Activated CD8-positive, alpha-beta memory T cell treated with anti-CD3 and anti-CD28 coated beads, Interleukin-2, amount 10 ng/mL, durations not matched to agents 7 days and 5 days (primary cell): ENCODE results near the gene DERA. TPM values are rescaled to one million over a fixed set of nuclear protein-coding genes. Genes with fewer than 3 reads are reported as not detected.
"Not testable (repeated sequence)": the region's sequence is repeated elsewhere in the genome, so short reads cannot be mapped to it uniquely, and the experiment has no call there.

ENCODE experiments used
- ATAC-seq: fragments of 150-1000 bp; cut with Tn5 transposase; one replicate; pipeline ENCODE4 v1.10.0; 2021; ENCODE audit warnings: moderate library complexity
- CTCF ChIA-PET: fragments of 350-600 bp; sonication (Branson Sonifier 250); formaldehyde crosslinking; loops from one replicate; lab custom pipeline; 2021; ENCODE audit warnings: antibody characterized with exemption; lab: Charles Lee
- DNase-seq: peaks from one replicate; pipeline ENCODE4 v3.0.0-alpha.2; 2020
- H3K27ac Mint-ChIP-seq: one replicate; pipeline ENCODE4 v1.8.0; 2021; ENCODE audit warnings: mild to moderate bottlenecking, mixed read lengths
- H3K27me3 Mint-ChIP-seq: one replicate; pipeline ENCODE4 v1.8.0; 2021; ENCODE audit warnings: mixed read lengths
- H3K36me3 Mint-ChIP-seq: one replicate; pipeline ENCODE4 v1.8.0; 2021; ENCODE audit warnings: mild to moderate bottlenecking, mixed read lengths
- H3K4me1 Mint-ChIP-seq: one replicate; pipeline ENCODE4 v1.8.0; 2021; ENCODE audit warnings: mixed read lengths
- H3K4me3 Mint-ChIP-seq: one replicate; pipeline ENCODE4 v1.8.0; 2021; ENCODE audit warnings: mild to moderate bottlenecking, moderate library complexity, mixed read lengths
- H3K9me3 Mint-ChIP-seq: one replicate; pipeline ENCODE4 v1.8.0; 2022; ENCODE audit warnings: low read depth, mixed read lengths
- total RNA-seq, 2 experiments: library from RNA; stranded (reverse); gene quantifications; one replicate each; pipeline ENCODE4 v1.2.3, GENCODE V29; 2021

Gene DERA
- total RNA-seq, 2 experiments from 2014 or later: 22.3 to 24.1 TPM

GRCh38 chr12:16043480-16043879, 132.3 kb downstream of the DERA start:
- Mint-ChIP-seq H3K27ac (no peak overlapping the region), H3K4me3 (no peak overlapping the region), H3K36me3 (no peaks in the 10 kb centered on the region), H3K4me1 (no peaks in the 10 kb centered on the region), H3K27me3 (no peaks in the 10 kb centered on the region), H3K9me3 (peaks cover 9% of the 10 kb centered on the region)
- ATAC-seq (no peak), DNase-seq (no peak)
- CTCF ChIA-PET: no interaction called here

DNA sequence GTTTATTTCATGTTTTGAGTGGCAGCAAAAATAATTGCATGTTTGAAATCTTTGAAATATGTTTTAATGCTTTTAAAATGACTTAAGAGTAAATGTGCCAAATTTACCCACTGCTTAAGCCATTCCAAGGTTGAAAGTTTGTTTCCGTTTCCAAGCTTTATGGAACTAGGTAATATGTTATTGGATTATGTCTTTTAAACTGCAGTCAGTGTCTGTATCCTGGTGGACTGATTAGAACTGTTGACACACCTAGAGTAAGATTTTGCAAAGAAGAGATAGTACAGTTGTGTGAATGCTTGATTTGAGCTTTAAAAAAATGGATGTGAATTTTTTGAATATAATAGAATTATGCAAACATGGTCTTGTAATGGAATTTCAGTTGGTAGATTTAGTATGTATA, 135.1 kb downstream of the DERA start:
- no peaks in the 10 kb centered on the region for H3K4me1 Mint-ChIP-seq
- H3K9me3 Mint-ChIP-seq: peaks cover 13% of the 10 kb centered on the region
- H3K27me3 Mint-ChIP-seq: no peaks in the 10 kb centered on the region
- H3K4me3 Mint-ChIP-seq: no peak overlapping the region
- H3K36me3 Mint-ChIP-seq: no peaks in the 10 kb centered on the region
- DNase-seq (no peak), ATAC-seq (no peak)
- CTCF ChIA-PET: no interaction called here
- H3K27ac Mint-ChIP-seq: no peak overlapping the region

GRCh38 chr12:16048511-16048910, 137.4 kb downstream of the DERA start:
- no peaks in the 10 kb centered on the region for H3K4me1 Mint-ChIP-seq
- ATAC-seq (no peak), DNase-seq (no peak)
- H3K27ac Mint-ChIP-seq: no peak overlapping the region
- peaks cover 10% of the 10 kb centered on the region for H3K9me3 Mint-ChIP-seq
- CTCF ChIA-PET: no interaction called here
- H3K4me3 Mint-ChIP-seq: no peak overlapping the region
- no peaks in the 10 kb centered on the region for H3K36me3 Mint-ChIP-seq
- H3K27me3 Mint-ChIP-seq: no peaks in the 10 kb centered on the region

DNA sequence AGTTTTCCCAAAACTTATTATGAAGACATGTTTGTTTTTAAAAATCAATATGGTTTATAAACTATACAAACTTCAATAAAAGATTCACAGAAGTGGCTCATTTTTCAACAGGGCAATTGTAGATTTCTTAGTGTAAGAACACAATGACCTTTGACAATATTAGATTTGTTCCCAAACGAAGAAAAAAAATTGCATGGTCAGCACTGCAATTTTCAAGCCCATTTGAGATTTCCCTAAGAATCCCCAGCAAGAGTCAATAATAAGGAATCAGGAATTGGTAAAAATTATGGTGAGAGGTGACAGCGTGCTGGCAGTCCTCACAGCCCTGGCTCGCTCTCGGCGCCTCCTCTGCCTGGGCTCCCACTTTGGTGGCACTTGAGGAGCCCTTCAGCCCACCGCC, 145.8 kb downstream of the DERA start:
- Mint-ChIP-seq H3K27ac (no peak overlapping the region), H3K36me3 (no peaks in the 10 kb centered on the region), H3K4me1 (no peaks in the 10 kb centered on the region), H3K4me3 (no peak overlapping the region), H3K27me3 (no peaks in the 10 kb centered on the region), H3K9me3 (peaks cover 2% of the 10 kb centered on the region)
- ATAC-seq: no peak
- no peak for DNase-seq
- CTCF ChIA-PET: no interaction called here

DNA sequence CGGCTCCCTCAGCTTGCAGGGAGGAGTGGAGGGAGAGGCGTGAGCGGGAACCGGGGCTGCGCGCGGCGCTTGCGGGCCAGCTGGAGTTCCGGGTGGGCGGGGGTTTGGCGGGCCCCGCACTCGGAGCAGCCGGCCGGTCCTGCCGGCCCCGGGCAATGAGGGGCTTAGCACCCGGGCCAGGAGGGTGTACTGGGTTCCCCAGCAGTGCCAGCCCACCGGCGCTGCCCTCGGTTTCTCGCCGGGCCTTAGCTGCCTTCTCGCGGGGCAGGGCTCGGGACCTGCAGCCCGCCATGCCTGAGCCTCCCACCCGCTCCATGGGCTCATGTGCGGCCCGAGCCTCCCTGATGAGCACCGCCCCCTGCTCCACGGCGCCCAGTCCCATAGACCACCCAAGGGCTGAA, 146.2 kb downstream of the DERA start:
- H3K9me3 Mint-ChIP-seq, H3K27ac Mint-ChIP-seq, CTCF ChIA-PET, H3K4me3 Mint-ChIP-seq, H3K36me3 Mint-ChIP-seq, DNase-seq, H3K27me3 Mint-ChIP-seq, H3K4me1 Mint-ChIP-seq, ATAC-seq: not testable (repeated sequence)

DNA sequence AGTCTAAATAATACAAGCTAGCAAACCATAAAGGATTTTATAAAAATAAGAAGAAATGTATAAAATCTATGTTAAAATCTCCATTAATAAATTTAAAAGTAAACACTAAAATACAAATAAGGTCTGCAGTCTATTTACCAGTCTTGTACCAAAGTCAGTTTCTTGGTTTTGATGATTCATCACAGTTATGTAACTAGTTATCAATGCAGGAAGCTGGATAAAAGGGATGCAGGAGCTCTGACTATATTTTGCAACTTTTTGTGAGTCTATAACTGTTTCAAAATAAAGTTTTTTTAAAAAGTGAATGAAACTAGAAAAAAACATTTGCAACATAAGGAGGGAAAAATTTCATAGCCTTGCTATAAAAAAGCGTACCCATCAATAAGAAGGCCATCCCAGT, 151.5 kb downstream of the DERA start:
- Mint-ChIP-seq H3K9me3 (no peaks in the 10 kb centered on the region), H3K4me1 (no peaks in the 10 kb centered on the region), H3K27me3 (no peaks in the 10 kb centered on the region), H3K4me3 (no peak overlapping the region), H3K36me3 (no peaks in the 10 kb centered on the region), H3K27ac (no peak overlapping the region)
- DNase-seq (no peak), ATAC-seq (no peak)
- CTCF ChIA-PET: no interaction called here

- Mint-ChIP-seq H3K36me3 (no peaks in the 10 kb centered on the region), H3K9me3 (no peaks in the 10 kb centered on the region), H3K4me3 (no peak overlapping the region), H3K27me3 (no peaks in the 10 kb centered on the region), H3K4me1 (no peaks in the 10 kb centered on the region), H3K27ac (no peak overlapping the region)
- ATAC-seq: no peak
- no peak for DNase-seq
- CTCF ChIA-PET: no interaction called here
Observed at GRCh38 chr12:16063726-16064125, 152.6 kb downstream of the DERA start.

DNA sequence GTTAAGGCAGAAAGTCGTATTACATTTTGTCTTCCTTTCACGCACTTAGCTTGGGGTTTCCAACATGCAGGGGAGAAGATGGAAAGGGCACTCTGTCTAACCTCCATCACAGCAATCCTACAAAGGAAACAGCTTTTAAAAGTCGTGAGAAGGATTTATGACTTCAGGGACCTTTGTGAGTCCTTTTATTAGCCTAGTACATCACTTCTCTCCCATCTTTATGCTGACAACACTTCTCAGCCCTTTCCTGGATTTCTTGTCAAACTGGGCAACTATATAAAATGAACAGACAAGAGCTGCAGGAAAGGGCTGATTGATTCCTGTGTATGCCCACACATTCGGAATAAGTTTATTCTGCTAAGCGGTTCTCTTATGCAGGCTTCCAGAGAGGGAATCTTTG, 159.0 kb downstream of the DERA start:
- Mint-ChIP-seq H3K4me1 (no peaks in the 10 kb centered on the region), H3K27me3 (peaks cover 4% of the 10 kb centered on the region), H3K4me3 (no peak overlapping the region), H3K36me3 (no peaks in the 10 kb centered on the region), H3K9me3 (no peaks in the 10 kb centered on the region), H3K27ac (no peak overlapping the region)
- ATAC-seq (no peak), DNase-seq (no peak)
- CTCF ChIA-PET: no interaction called here

DNA sequence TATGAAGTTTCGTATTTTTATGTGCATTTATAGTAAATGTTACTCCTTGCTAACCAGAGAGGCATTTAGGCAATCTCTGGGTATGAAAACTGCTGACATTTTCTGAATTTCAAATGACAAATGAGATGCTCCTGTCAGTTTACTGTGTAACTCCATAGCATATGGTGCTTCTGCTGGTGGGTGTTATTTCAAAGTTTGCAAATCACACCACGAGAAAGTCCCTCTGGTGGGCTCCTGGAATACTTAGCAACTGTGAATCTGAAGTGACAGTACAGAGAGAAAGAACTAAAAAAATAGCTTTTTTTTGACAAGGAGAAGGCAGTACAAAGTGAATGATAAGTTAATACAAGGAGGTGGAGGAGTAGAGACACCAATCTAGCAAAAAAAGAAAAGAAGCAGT, 161.5 kb downstream of the DERA start:
- ATAC-seq (no peak), DNase-seq (no peak)
- Mint-ChIP-seq H3K4me3 (no peak overlapping the region), H3K27ac (no peak overlapping the region), H3K9me3 (no peaks in the 10 kb centered on the region), H3K36me3 (no peaks in the 10 kb centered on the region), H3K4me1 (no peaks in the 10 kb centered on the region), H3K27me3 (peaks cover 4% of the 10 kb centered on the region)
- CTCF ChIA-PET: no interaction called here

DNA sequence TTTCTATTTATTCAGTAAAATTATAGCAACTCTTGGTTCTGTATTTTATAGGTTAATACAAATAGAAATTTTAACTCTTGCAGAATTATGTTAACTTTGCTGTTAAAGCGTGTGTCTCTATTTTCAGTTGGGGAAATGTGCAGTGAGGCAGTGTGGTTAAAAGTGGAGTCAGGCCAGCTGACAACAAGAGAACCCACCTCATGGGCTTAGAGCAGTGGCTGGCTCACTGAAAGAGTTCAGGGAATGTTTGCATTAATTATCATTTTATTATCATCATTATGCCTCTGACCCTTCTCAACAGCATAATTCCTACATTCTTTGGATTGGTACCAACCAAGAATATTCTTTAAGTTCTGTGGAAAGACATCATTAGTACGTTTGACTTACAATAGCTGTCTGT, 163.8 kb downstream of the DERA start:
- no peaks in the 10 kb centered on the region for H3K36me3 Mint-ChIP-seq
- peaks cover 4% of the 10 kb centered on the region for H3K27me3 Mint-ChIP-seq
- H3K4me3 Mint-ChIP-seq: no peak overlapping the region
- CTCF ChIA-PET: no interaction called here
- no peaks in the 10 kb centered on the region for H3K4me1 Mint-ChIP-seq
- no peaks in the 10 kb centered on the region for H3K9me3 Mint-ChIP-seq
- ATAC-seq (no peak), DNase-seq (no peak)
- H3K27ac Mint-ChIP-seq: no peak overlapping the region

DNA sequence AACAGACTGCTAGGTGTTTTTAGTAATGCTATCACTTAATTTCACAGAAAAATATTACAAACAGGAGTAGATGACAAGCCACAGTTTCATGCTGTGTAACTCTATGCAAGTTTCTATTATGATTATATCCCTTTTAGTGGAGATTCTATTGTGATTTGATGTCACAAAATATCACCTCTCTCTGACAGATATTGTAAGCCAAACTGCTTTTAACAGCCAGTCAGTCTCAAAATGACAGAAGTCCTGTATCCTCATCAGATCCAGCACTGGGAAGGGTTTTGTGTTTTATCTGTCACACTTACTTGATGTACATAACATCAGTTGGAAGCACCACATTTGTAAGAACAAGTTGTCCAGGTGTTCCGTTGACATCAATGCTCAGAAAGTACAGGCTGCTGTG, 164.8 kb downstream of the DERA start:
- CTCF ChIA-PET: no interaction called here
- H3K4me3 Mint-ChIP-seq: no peak overlapping the region
- ATAC-seq (no peak), DNase-seq (no peak)
- no peaks in the 10 kb centered on the region for H3K36me3 Mint-ChIP-seq
- H3K27ac Mint-ChIP-seq: no peak overlapping the region
- H3K27me3 Mint-ChIP-seq: peaks cover 4% of the 10 kb centered on the region
- no peaks in the 10 kb centered on the region for H3K4me1 Mint-ChIP-seq
- no peaks in the 10 kb centered on the region for H3K9me3 Mint-ChIP-seq

DNA sequence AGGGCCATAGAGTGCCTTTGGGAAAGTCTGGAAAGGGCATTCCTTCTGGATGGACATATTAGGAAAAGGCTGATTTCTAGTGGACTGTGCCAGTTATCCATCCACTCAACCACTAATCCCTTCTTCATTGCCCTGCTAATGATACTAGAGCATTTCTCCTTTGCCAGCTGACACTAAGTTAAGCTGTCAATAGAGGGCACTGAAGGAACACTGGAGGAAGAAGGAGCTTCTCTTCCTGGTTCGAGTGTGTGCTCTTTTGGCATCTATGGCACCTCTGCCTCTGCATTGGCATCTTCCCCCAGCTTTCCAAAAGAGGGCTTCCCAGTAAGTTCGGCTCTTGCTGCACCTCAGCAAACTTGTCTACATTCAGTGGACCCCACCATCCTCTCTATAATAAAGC, 165.4 kb downstream of the DERA start:
- Mint-ChIP-seq H3K4me1 (no peaks in the 10 kb centered on the region), H3K4me3 (no peak overlapping the region), H3K9me3 (no peaks in the 10 kb centered on the region), H3K27ac (no peak overlapping the region), H3K36me3 (no peaks in the 10 kb centered on the region), H3K27me3 (peaks cover 4% of the 10 kb centered on the region)
- ATAC-seq (no peak), DNase-seq (no peak)
- CTCF ChIA-PET: no interaction called here

DNA sequence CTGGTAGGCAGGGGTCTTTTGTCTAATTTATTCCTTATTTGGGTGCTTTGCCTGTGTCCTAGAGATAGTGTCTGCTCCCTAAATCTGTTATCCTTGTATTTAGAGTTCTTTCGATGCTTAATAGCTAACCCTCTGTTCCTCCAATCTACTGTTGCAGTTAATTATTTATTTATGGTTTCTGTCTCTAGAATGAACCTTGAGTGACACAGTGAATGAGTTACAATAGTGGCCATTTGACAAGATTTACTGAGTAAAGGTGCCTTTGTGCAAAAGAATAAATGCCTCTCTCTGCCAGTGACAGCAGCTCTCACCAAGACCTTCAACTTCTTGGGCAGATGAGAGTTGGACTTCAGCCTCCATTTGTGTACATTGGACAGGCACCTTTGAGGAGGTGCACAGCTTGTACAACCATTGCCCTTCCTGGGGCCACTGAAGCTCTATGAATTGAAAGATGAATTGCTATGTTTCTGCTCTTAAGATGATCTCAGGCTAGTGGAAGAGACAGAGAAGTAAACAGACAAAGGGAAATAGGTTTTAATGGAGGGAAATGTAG, 165.9 kb downstream of the DERA start:
- Mint-ChIP-seq H3K9me3 (no peaks in the 10 kb centered on the region), H3K4me3 (no peak overlapping the region), H3K27ac (no peak overlapping the region), H3K4me1 (no peaks in the 10 kb centered on the region), H3K27me3 (peaks cover 4% of the 10 kb centered on the region), H3K36me3 (no peaks in the 10 kb centered on the region)
- ATAC-seq (no peak), DNase-seq (no peak)
- CTCF ChIA-PET: no interaction called here

DNA sequence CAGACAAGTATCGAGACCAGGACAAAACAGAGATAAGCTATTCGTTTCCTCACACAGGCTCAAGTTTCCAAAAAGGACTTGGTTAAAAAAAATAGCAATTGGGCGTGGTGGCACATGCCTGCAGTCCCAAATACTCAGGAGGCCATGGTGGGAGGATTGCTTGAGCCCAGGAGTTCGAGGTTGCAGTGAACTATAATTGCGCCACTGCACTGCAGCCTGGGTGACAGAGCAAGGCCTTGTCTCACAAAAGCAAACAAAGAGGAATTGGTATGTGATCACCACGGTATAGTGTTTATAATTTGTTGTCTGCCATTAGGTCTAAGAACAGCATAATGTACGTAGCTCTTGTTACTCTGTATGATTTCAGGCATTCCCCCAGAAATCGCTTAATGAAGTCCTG, 175.3 kb downstream of the DERA start:
- CTCF ChIA-PET: interaction anchor here (1.3 kb wide), 1 partner anchor 17 kb away, joined by 3 read pairs; no protein-coding TSS in a partner anchor
- ATAC-seq (no peak), DNase-seq (no peak)
- Mint-ChIP-seq H3K4me3 (no peak overlapping the region), H3K27me3 (no peaks in the 10 kb centered on the region), H3K9me3 (no peaks in the 10 kb centered on the region), H3K4me1 (no peaks in the 10 kb centered on the region), H3K27ac (no peak overlapping the region), H3K36me3 (no peaks in the 10 kb centered on the region)

GRCh38 chr12:16086942-16087341, 175.8 kb downstream of the DERA start:
- CTCF ChIA-PET: interaction anchor here (1.3 kb wide), 1 partner anchor 17 kb away, joined by 3 read pairs; no protein-coding TSS in a partner anchor
- no peak overlapping the region for H3K27ac Mint-ChIP-seq
- ATAC-seq: no peak
- H3K9me3 Mint-ChIP-seq: no peaks in the 10 kb centered on the region
- H3K27me3 Mint-ChIP-seq: no peaks in the 10 kb centered on the region
- no peak for DNase-seq
- no peaks in the 10 kb centered on the region for H3K4me1 Mint-ChIP-seq
- no peak overlapping the region for H3K4me3 Mint-ChIP-seq
- H3K36me3 Mint-ChIP-seq: no peaks in the 10 kb centered on the region
